Peyer's patch (tissue), 4 donors: Measurements from ENCODE around the gene GNRH2. TPM values are rescaled to one million over a fixed set of nuclear protein-coding genes. Genes with fewer than 3 reads are reported as not detected.

Experiments
- DNase-seq, 3 donors: peaks; one replicate each; pipeline ENCODE4 v3.0.0-alpha.2; 2017 to 2019
- H3K27ac ChIP-seq, 4 donors: fragments of 200-600 bp; sonication (generic); one replicate each; pipeline ENCODE4 v1.5.1; 2016 to 2019
- H3K27me3 ChIP-seq, 2 donors: fragments of 200-600 bp; sonication (generic); one replicate each; pipeline ENCODE4 v1.5.1; 2019
- H3K36me3 ChIP-seq, 3 donors: fragments of 200-600 bp; sonication (generic); one replicate each; pipeline ENCODE4 v1.5.1; 2016 to 2019
- H3K4me1 ChIP-seq, 4 donors: fragments of 200-600 bp; sonication (generic); one replicate each; pipeline ENCODE4 v1.5.1; 2016 to 2019
- H3K4me3 ChIP-seq, 4 donors: fragments of 200-600 bp; sonication (generic); 1 replicate in 3 of 4; 2 replicates in 1 of 4; pipeline ENCODE4 v1.5.1; 2016 to 2019; ENCODE audit warnings: mild to moderate bottlenecking in 1 of 4
- H3K9me3 ChIP-seq, 4 donors: fragments of 200-600 bp; sonication (generic); one replicate each; pipeline ENCODE4 v1.5.1; 2016 to 2019; ENCODE audit warnings: mild to moderate bottlenecking in 1 of 4
- CTCF ChIP-seq, 6 experiments: fragments of 450-650 bp in 4 of 6; fragments of 200-600 bp in 2 of 6; sonication (generic) in 1 of 6; IDR thresholded peaks; one replicate each; pipeline ENCODE4 v1.5.1; 2017 to 2019; ENCODE audit warnings: antibody characterized with exemption in 6 of 6, mild to moderate bottlenecking in 3 of 6, moderate library complexity in 1 of 6
- POLR2A ChIP-seq, 2 donors: fragments of 450-650 bp; IDR thresholded peaks; one replicate each; pipeline ENCODE4 v1.5.1; 2017; ENCODE audit warnings: antibody characterized with exemption in 2 of 2, mild to moderate bottlenecking in 2 of 2, moderate library complexity in 2 of 2
- total RNA-seq, 4 donors: library from RNA; depleted of rRNA; stranded (reverse); fragments of >200 nt; gene quantifications; one replicate each; pipeline ENCODE4 v1.1.0, GENCODE V29; 2016

GNRH2 gene
- total RNA-seq, 4 donors from 2014 or later = not detected

DNA sequence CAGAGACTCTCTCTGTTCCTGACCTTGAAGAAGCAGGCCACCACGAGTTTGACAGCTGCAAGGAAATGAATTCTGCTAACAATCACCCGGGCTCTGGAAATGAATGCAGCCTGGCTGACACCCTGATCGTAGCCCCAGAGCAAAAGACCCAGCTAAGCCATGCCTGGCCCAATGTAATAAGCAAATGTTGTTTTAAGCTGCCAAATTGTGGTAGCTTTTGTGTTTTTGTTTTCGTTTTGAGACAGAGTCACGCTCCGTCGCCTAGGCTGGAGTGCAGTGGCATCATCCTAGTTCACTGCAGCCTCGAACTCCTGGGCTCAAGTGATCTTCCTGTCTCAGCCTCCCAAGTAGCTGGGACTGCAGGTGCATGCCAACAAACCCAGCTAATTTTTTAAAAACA lies 24.7 kb downstream of the GNRH2 start:
- Histone ChIP-seq H3K9me3 (no peaks in the 10 kb centered on the region), H3K36me3 (no peaks in the 10 kb centered on the region), H3K27ac (no peak overlapping the region), H3K4me3 (no peak overlapping the region), H3K27me3 (peaks cover 0 to 7% of the 10 kb centered on the region in 2 donors), H3K4me1 (peaks cover 0 to 15% (median 2%) of the 10 kb centered on the region in 4 donors)
- TF ChIP-seq POLR2A (IDR thresholded peaks at IDR 0.05) (no peak), CTCF (IDR thresholded peaks at IDR 0.05) (no peak)
- DNase-seq = no peak

DNA sequence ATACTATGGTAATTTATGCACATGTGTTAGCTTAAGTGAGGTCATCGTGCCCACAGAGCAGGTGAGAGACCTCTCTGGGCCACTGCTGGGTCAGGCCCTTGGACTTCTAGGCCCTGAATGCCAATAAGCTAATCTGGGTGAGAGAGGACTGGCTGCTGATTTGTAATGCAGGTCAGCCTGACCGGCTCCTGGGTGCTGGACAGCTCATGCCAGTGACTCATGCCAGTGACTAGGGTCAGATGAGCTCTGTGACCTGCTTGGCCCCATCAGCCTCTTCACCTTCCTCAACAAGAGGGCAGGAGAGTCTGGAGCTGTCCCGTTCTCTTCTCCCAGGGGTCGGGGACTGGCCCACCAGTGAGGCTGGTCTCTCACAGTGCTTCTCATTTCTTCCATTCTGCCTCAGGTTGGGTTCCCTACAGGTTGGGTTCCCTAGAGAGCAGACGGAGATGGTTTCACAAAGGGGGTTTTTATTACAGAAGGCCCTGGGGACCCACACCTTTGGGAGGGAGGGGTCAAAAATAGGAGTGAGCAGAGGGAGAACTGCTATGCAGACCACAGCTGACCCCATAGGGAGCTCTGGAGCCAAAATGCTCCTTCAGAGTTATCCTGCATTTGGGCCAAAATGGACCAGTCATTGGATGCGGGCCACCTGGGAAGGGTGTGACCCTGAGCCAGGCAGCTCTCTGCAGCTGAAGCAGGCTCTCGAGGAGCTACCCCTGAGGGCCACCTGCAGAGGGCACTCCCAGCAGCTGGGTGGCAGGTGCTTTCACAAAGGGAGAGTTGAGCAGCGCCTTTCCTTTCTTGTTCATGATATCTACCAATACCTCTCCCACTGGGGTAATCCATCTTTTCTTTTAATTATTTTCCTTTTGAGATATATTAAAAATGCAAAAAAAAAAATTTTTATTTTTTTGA lies 25.8 kb downstream of the GNRH2 start:
- Histone ChIP-seq H3K4me3 (no peak overlapping the region), H3K27me3 (peaks cover 0 to 7% of the 10 kb centered on the region in 2 donors), H3K9me3 (no peaks in the 10 kb centered on the region), H3K36me3 (no peaks in the 10 kb centered on the region), H3K27ac (no peak overlapping the region), H3K4me1 (peaks cover 0 to 15% (median 2%) of the 10 kb centered on the region in 4 donors)
- TF ChIP-seq POLR2A (IDR thresholded peaks at IDR 0.05) (no peak), CTCF (IDR thresholded peaks at IDR 0.05) (peak in 4 of 6 experiments; percentile 9 to 35 (median 27))
- DNase-seq = no peak

GRCh38 chr20:3070725-3071124 lies 27.3 kb downstream of the GNRH2 start:
- Histone ChIP-seq H3K4me3 (no peak overlapping the region), H3K9me3 (no peaks in the 10 kb centered on the region), H3K4me1 (peaks cover 0 to 15% (median 2%) of the 10 kb centered on the region in 4 donors), H3K27me3 (peaks cover 0 to 7% of the 10 kb centered on the region in 2 donors), H3K27ac (no peak overlapping the region), H3K36me3 (no peaks in the 10 kb centered on the region)
- DNase-seq = no peak
- TF ChIP-seq CTCF (IDR thresholded peaks at IDR 0.05) (no peak), POLR2A (IDR thresholded peaks at IDR 0.05) (no peak)

- peaks cover 0 to 15% (median 2%) of the 10 kb centered on the region in 4 donors for H3K4me1 ChIP-seq
- H3K9me3 ChIP-seq = no peaks in the 10 kb centered on the region
- H3K27ac ChIP-seq = peak overlapping the region in 1 of 4 donors; percentile 63
- TF ChIP-seq CTCF (IDR thresholded peaks at IDR 0.05) = no peak
- TF ChIP-seq POLR2A (IDR thresholded peaks at IDR 0.05) = no peak
- H3K27me3 ChIP-seq = peaks cover 0 to 7% of the 10 kb centered on the region in 2 donors
- H3K4me3 ChIP-seq = peak overlapping the region; percentile 47 to 75 (median 69)
- H3K36me3 ChIP-seq = no peaks in the 10 kb centered on the region
- no peak for DNase-seq
Measured at GRCh38 chr20:3071266-3071609, 27.8 kb downstream of the GNRH2 start.

DNA sequence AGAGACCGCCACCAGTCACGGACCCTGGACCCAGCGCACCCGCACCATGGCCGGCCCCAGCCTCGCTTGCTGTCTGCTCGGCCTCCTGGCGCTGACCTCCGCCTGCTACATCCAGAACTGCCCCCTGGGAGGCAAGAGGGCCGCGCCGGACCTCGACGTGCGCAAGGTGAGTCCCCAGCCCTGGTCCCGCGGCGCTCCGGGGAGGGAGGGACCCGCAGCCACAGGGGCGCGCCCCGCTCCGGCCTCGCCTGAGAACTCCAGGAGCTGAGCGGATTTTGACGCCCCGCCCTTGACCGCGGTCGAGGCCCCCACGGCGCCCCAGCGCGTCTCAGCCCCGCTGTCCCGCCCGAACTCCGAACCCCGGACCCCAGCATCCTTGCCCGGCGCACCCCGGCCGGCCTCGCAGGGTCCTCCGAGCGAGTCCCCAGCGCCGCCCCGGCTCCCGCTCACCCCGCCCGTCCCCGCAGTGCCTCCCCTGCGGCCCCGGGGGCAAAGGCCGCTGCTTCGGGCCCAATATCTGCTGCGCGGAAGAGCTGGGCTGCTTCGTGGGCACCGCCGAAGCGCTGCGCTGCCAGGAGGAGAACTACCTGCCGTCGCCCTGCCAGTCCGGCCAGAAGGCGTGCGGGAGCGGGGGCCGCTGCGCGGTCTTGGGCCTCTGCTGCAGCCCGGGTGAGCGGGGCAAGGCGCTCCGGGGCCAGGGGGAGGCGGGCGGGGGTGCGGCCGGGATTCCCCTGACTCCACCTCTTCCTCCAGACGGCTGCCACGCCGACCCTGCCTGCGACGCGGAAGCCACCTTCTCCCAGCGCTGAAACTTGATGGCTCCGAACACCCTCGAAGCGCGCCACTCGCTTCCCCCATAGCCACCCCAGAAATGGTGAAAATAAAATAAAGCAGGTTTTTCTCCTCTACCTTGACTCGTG lies 28.4 kb downstream of the GNRH2 start, which contains the start of gene OXT:
Gene OXT (plus strand): TSS at position 11 of the 920 bp plus-strand sequence. CDS start 36 bp downstream, at position 47.
- Histone ChIP-seq H3K27ac (peak within 1 kb of the TSS in 1 of 4 donors; percentile 63), H3K4me1 (peaks cover 0 to 15% (median 2%) of the 10 kb centered on the region in 4 donors), H3K9me3 (no peaks in the 10 kb centered on the region), H3K4me3 (peak within 1 kb of the TSS; percentile 47 to 75 (median 69)), H3K27me3 (peaks cover 0 to 7% of the 10 kb centered on the region in 2 donors), H3K36me3 (no peaks in the 10 kb centered on the region)
- peak; percentile 58 to 80 (median 69) for DNase-seq
- TF ChIP-seq CTCF (IDR thresholded peaks at IDR 0.05) (no peak), POLR2A (IDR thresholded peaks at IDR 0.05) (no peak)
